Vagina (tissue), 2 donors: ENCODE data around the gene MT1G. TPM values are rescaled to one million over a fixed set of nuclear protein-coding genes. Genes with fewer than 3 reads are reported as not detected.
"Not testable (repeated sequence)": the region's sequence is repeated elsewhere in the genome, so short reads cannot be mapped to it uniquely, and the experiment has no call there.

Source experiments
- DNase-seq, 2 donors: peaks; one replicate each; pipeline ENCODE4 v3.0.0-alpha.2; 2017; ENCODE audit errors: extremely low spot score in 2 of 2
- H3K27ac ChIP-seq: fragments of 200-600 bp; sonication (generic); one replicate; pipeline ENCODE4 v1.5.1; 2019
- H3K27me3 ChIP-seq: fragments of 200-600 bp; sonication (generic); one replicate; pipeline ENCODE4 v1.5.1; 2019
- H3K36me3 ChIP-seq, 2 donors: fragments of 200-600 bp; sonication (generic); one replicate each; pipeline ENCODE4 v1.5.1; 2017 to 2019
- H3K4me1 ChIP-seq: fragments of 200-600 bp; sonication (generic); one replicate; pipeline ENCODE4 v1.5.1; 2019
- H3K4me3 ChIP-seq, 2 donors: fragments of 200-600 bp; sonication (generic); 1 replicate in 1 of 2; 2 replicates in 1 of 2; pipeline ENCODE4 v1.5.1; 2016 to 2019
- H3K9me3 ChIP-seq: fragments of 200-600 bp; sonication (generic); one replicate; pipeline ENCODE4 v1.5.1; 2019
- CTCF ChIP-seq, 3 experiments: fragments of 450-650 bp in 2 of 3; fragments of 200-600 bp in 1 of 3; sonication (generic) in 1 of 3; IDR thresholded peaks; one replicate each; pipeline ENCODE4 v1.5.1; 2017 to 2019; ENCODE audit warnings: antibody characterized with exemption in 3 of 3, mild to moderate bottlenecking in 2 of 3, moderate library complexity in 2 of 3
- POLR2A ChIP-seq, 2 donors: fragments of 450-650 bp; IDR thresholded peaks; one replicate each; pipeline ENCODE4 v1.6.1; 2017; ENCODE audit warnings: antibody characterized with exemption in 2 of 2, mild to moderate bottlenecking in 2 of 2, moderate library complexity in 2 of 2
- POLR2AphosphoS5 ChIP-seq, 2 donors: sonication (generic); formaldehyde crosslinking; IDR thresholded peaks; one replicate each; pipeline ENCODE4 v1.9.0; 2017; ENCODE audit warnings: antibody characterized with exemption in 2 of 2, mild to moderate bottlenecking in 2 of 2, low read depth in 1 of 2; ENCODE audit not compliant: insufficient read depth in 1 of 2
- intact Hi-C: fragments of 100-400 bp; cut with DNase I; formaldehyde crosslinking; loops from one replicate; pipeline ENCODE4 v1.15.1; 2023
- total RNA-seq: library from RNA; depleted of rRNA; stranded (reverse); fragments of >200 nt; gene quantifications from one replicate; pipeline ENCODE4 v1.2.3, GENCODE V29; 2016

Gene MT1G
- total RNA-seq, 1 donor from 2014 or later: not detected

- intact Hi-C loops: loop anchor here (5.0 kb wide), 1 partner anchor 56 kb away; the partner anchor contains the start of gene MT1X
- DNase-seq: no peak
- Histone ChIP-seq H3K36me3 (no peaks in the 10 kb centered on the region), H3K4me1 (peaks cover 17% of the 10 kb centered on the region), H3K27ac (peak overlapping the region; percentile 81), H3K27me3 (no peaks in the 10 kb centered on the region), H3K9me3 (no peaks in the 10 kb centered on the region), H3K4me3 (peak overlapping the region; percentile 49 to 59)
- TF ChIP-seq POLR2A (IDR thresholded peaks at IDR 0.05): no peak
- no peak for TF ChIP-seq POLR2AphosphoS5 (IDR thresholded peaks at IDR 0.05; ENCODE audit: insufficient read depth in 1 of 2, low read depth in 1 of 2)
- no peak for TF ChIP-seq CTCF (IDR thresholded peaks at IDR 0.05)
Observed at GRCh38 chr16:56626685-56627084, 41.2 kb downstream of the MT1G start.

GRCh38 chr16:56625943-56626654, 41.8 kb downstream of the MT1G start:
- H3K9me3 ChIP-seq: no peaks in the 10 kb centered on the region
- intact Hi-C loops: loop anchor here (2.0 to 5.0 kb wide), 2 partner anchors 15 to 56 kb away; partner anchors contain the start of gene MT1X

GRCh38 chr16:56625140-56625942, 42.5 kb downstream of the MT1G start, which contains the start of gene MT1E:
TSS of gene MT1E (plus strand) at chr16:56625781. CDS start at chr16:56625852, 71 bp downstream.
- no peaks in the 10 kb centered on the region for H3K27me3 ChIP-seq
- H3K27ac ChIP-seq: peak within 1 kb of the TSS; percentile 81
- no peaks in the 10 kb centered on the region for H3K9me3 ChIP-seq
- DNase-seq: no peak
- TF ChIP-seq POLR2AphosphoS5 (IDR thresholded peaks at IDR 0.05; ENCODE audit: insufficient read depth in 1 of 2, low read depth in 1 of 2) (peak in 1 of 2 donors; percentile 86), POLR2A (IDR thresholded peaks at IDR 0.05) (peak in 1 of 2 donors; percentile 81), CTCF (IDR thresholded peaks at IDR 0.05) (no peak)
- peak within 1 kb of the TSS; percentile 49 to 59 for H3K4me3 ChIP-seq
- H3K4me1 ChIP-seq: peaks cover 17% of the 10 kb centered on the region
- H3K36me3 ChIP-seq: no peaks in the 10 kb centered on the region
- intact Hi-C loops: loop anchor here (2.0 to 5.0 kb wide), 2 partner anchors 15 to 57 kb away; partner anchors contain the start of gene MT1X

More at GRCh38 chr16:56625943-56626654, 41.8 kb downstream of the MT1G start:
- Histone ChIP-seq H3K27ac (peak overlapping the region; percentile 81), H3K4me1 (peaks cover 17% of the 10 kb centered on the region), H3K27me3 (no peaks in the 10 kb centered on the region), H3K36me3 (no peaks in the 10 kb centered on the region), H3K4me3 (peak overlapping the region; percentile 49 to 59)
- TF ChIP-seq POLR2AphosphoS5 (IDR thresholded peaks at IDR 0.05; ENCODE audit: insufficient read depth in 1 of 2, low read depth in 1 of 2): peak; percentile 7 to 63
- no peak for TF ChIP-seq POLR2A (IDR thresholded peaks at IDR 0.05)
- no peak for DNase-seq

GRCh38 chr16:56623637-56624036, 44.2 kb downstream of the MT1G start:
- H3K27me3 ChIP-seq: no peaks in the 10 kb centered on the region
- TF ChIP-seq POLR2AphosphoS5 (IDR thresholded peaks at IDR 0.05; ENCODE audit: insufficient read depth in 1 of 2, low read depth in 1 of 2): no peak
- H3K27ac ChIP-seq: no peak overlapping the region
- no peak overlapping the region for H3K4me3 ChIP-seq
- H3K9me3 ChIP-seq: no peaks in the 10 kb centered on the region
- DNase-seq: no peak
- H3K4me1 ChIP-seq: peaks cover 17% of the 10 kb centered on the region
- no peaks in the 10 kb centered on the region for H3K36me3 ChIP-seq
- intact Hi-C loops: loop anchor here (2.0 kb wide), 1 partner anchor 13 kb away; no protein-coding TSS in a partner anchor

GRCh38 chr16:56623184-56623583, 44.7 kb downstream of the MT1G start:
- H3K4me3 ChIP-seq, H3K27ac ChIP-seq, H3K9me3 ChIP-seq, H3K27me3 ChIP-seq, DNase-seq, intact Hi-C loops, H3K36me3 ChIP-seq: not testable (repeated sequence)
- H3K4me1 ChIP-seq: peaks cover 19% of the 10 kb centered on the region

GRCh38 chr16:56621665-56622445, 46.0 kb downstream of the MT1G start:
- intact Hi-C loops, H3K27ac ChIP-seq, H3K9me3 ChIP-seq, H3K36me3 ChIP-seq, H3K27me3 ChIP-seq, DNase-seq, H3K4me3 ChIP-seq: not testable (repeated sequence)
- peaks cover 28% of the 10 kb centered on the region for H3K4me1 ChIP-seq
